ENCODE measurements around the gene FBXO7. TPM values are rescaled to one million over a fixed set of nuclear protein-coding genes. Genes with fewer than 3 reads are reported as not detected.

FBXO7 gene
- total and polyA plus RNA-seq, 11 donors, result 19.1 to 63.0 (median 42.5) TPM

GRCh38 chr22:32527756-32528155 is 53.1 kb downstream of the FBXO7 start:
- DNase-seq (no peak), ATAC-seq (no peak)
- peaks cover 5 to 42% (median 36%) of the 10 kb centered on the region in 12 donors for H3K4me1 ChIP-seq
- peaks cover 0 to 7% (median 0%) of the 10 kb centered on the region in 12 donors for H3K9me3 ChIP-seq
- no peaks in the 10 kb centered on the region for H3K27me3 ChIP-seq
- H3K27ac ChIP-seq, result no peak overlapping the region
- TF ChIP-seq CTCF (IDR thresholded peaks at IDR 0.05), result no peak
- no peak for TF ChIP-seq POLR2A (IDR thresholded peaks at IDR 0.05)
- intact Hi-C loops (cut with DNase I), result loop anchor here (2.0 to 10.0 kb wide), 13 partner anchors 130 to 677 kb away; no protein-coding TSS in a partner anchor
- H3K36me3 ChIP-seq, result no peaks in the 10 kb centered on the region
- 77 to 84% (median 81%) methylated on average over 5 of the region's 5 CpGs for WGBS, 4 donors
- no peak overlapping the region for H3K4me3 ChIP-seq

- no peak for TF ChIP-seq CTCF (IDR thresholded peaks at IDR 0.05)
- TF ChIP-seq POLR2A (IDR thresholded peaks at IDR 0.05), result no peak
- Histone ChIP-seq H3K4me3 (no peak overlapping the region), H3K27me3 (no peaks in the 10 kb centered on the region), H3K36me3 (no peaks in the 10 kb centered on the region), H3K4me1 (peaks cover 5 to 48% (median 42%) of the 10 kb centered on the region in 12 donors), H3K9me3 (peaks cover 0 to 7% (median 0%) of the 10 kb centered on the region in 12 donors), H3K27ac (peak overlapping the region in 4 of 12 donors; percentile 77 to 94 (median 82))
- ATAC-seq (no peak), DNase-seq (no peak)
- intact Hi-C loops (cut with DNase I), result loop anchor here (2.0 to 10.0 kb wide), 13 partner anchors 129 to 676 kb away; no protein-coding TSS in a partner anchor
- 86 to 91% (median 89%) methylated on average over 9 of the region's 9 CpGs for WGBS, 4 donors
Observed at GRCh38 chr22:32528316-32528715, 53.7 kb downstream of the FBXO7 start.

GRCh38 chr22:32528984-32529982 is 54.7 kb downstream of the FBXO7 start:
- Histone ChIP-seq H3K4me1 (peaks cover 5 to 58% (median 50%) of the 10 kb centered on the region in 12 donors), H3K27ac (peak overlapping the region; percentile 50 to 94 (median 80)), H3K27me3 (no peaks in the 10 kb centered on the region), H3K4me3 (peak overlapping the region in 2 of 12 donors; percentile 13 to 24), H3K9me3 (peaks cover 0 to 3% (median 0%) of the 10 kb centered on the region in 12 donors), H3K36me3 (no peaks in the 10 kb centered on the region)
- ATAC-seq (peak; percentile 62 to 75 (median 65)), DNase-seq (peak; percentile 88 to 92 (median 90))
- intact Hi-C loops (cut with DNase I), result loop anchor here (1.0 to 10.0 kb wide), 17 partner anchors 128 to 676 kb away; partner anchors contain the start of gene TIMP3 (in 1 of the 10)
- WGBS, 4 donors, result 39 to 53% (median 44%) methylated on average over 24 to 29 of the region's 29 CpGs
- TF ChIP-seq CTCF (IDR thresholded peaks at IDR 0.05) (peak; percentile 79 to 94 (median 90)), POLR2A (IDR thresholded peaks at IDR 0.05) (no peak)

- no peaks in the 10 kb centered on the region for H3K9me3 ChIP-seq
- 39 to 47% (median 45%) methylated on average over 7 of the region's 7 CpGs for WGBS, 4 donors
- intact Hi-C loops (cut with DNase I), result loop anchor here in 6 of 10 donors (1.0 to 10.0 kb wide), 8 partner anchors 91 to 396 kb away; no protein-coding TSS in a partner anchor
- no peaks in the 10 kb centered on the region for H3K27me3 ChIP-seq
- H3K27ac ChIP-seq, result peak overlapping the region; percentile 50 to 94 (median 82)
- DNase-seq (peak in 3 of 5 donors; percentile 48 to 64 (median 54)), ATAC-seq (peak in 1 of 4 donors; percentile 8)
- no peaks in the 10 kb centered on the region for H3K36me3 ChIP-seq
- no peak overlapping the region for H3K4me3 ChIP-seq
- H3K4me1 ChIP-seq, result peaks cover 5 to 67% (median 54%) of the 10 kb centered on the region in 12 donors
- TF ChIP-seq CTCF (IDR thresholded peaks at IDR 0.05) (no peak), POLR2A (IDR thresholded peaks at IDR 0.05) (no peak)
Observed at GRCh38 chr22:32531228-32531627, 56.6 kb downstream of the FBXO7 start.

Measured in heart left ventricle (tissue), 16 donors.